Stimulated activated CD8-positive, alpha-beta memory T cell treated with anti-CD3 and anti-CD28 coated beads, Interleukin-15, amount 100 ng/mL, for 4 hours (primary cell): Measurements from ENCODE around the gene TSPAN11.

Experiments used
- DNase-seq, 2 donors: peaks; one replicate each; pipeline ENCODE4 v3.0.0-alpha.2; 2020; ENCODE audit warnings: low read depth in 2 of 2

The TSPAN11 gene

DNA sequence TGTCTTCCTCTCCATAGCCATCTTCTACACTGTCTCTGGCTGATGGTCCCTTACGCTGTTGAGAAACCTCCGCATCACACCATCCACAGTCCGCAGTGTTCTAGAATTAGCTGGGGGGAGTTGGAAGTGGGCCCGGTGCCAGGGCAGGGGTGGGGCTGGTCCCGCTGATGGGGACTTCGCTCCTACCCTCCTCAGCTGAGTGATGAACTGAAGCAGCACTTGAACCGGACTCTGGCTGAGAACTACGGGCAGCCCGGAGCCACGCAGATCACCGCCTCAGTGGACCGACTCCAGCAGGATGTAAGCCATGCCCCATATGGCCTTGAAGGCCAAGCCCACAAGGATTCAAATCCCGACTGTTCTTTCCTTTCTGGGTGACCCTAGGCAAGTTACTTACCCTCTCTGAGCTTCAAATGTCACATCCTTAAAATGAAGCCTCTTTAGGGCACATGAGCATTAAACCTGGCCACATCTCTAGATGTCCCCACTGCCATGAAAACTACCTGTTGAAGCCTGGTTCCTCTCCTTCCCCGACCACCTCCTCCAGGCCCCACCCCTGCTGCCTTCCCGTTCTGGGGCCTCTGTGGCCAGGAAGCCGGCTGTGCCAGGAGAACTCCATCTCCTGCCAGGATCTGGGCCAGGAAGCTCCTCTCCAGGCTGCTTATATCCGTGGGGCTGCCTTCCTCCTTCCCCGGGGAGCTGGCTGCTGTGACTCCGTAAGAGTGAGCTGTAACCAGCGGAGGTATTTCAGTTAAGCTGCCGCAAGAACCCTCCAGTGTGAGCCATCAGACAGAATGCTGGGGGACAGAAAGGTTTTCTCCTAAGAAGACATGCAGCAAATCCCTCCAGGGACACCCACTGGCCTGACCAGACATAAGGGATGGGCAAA lies 53.1 kb downstream of the TSPAN11 start:
- DNase-seq: no peak

DNA sequence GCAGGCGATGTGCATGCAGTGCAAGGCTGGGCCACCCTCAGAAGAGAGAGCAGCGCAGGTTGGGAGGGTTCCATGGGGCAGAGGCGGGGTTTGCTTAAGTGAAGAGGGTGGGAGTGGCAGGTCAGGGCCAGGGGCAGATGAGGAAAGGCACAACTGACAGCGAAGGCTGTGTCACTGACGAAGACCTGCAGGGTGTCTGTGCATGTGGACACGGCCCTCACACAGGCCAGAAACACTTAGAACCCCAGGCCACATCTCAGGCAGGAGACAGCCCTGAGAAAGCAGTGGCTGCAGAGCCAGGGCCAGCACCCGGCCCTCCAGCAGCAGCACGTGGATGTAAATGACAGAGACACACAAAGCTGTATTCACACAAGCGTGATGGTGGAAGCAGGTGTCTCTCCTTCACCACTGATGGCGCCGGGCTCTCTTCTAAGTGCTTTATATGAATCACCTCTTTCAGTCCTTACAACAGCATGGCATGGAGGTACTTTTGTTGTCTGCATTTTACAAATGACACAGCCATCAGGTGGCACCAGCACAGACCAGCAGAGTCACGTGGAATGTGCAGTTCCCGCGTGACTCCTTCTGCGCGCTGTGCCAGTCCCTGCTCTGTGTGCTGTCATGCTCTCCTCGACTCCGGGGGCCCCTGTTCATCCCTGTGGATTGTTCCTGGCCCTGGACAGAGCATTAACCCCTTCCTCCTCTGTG lies 54.6 kb downstream of the TSPAN11 start:
- no peak for DNase-seq

DNA sequence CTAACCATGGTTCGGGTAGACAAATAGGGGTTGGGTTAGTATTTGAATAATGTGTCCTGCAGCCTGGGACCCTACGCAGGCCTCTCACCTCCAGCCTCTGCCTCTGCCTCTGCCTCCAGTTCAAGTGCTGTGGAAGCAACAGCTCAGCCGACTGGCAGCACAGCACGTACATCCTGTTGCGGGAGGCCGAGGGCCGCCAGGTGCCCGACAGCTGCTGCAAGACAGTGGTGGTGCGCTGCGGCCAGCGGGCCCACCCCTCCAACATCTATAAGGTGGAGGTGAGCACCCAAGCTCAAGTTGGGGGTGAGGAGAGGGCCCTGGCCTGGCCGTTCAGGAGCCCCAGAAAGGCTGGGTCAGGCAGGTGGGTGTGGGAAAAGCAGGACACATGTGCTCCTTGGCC lies 55.9 kb downstream of the TSPAN11 start:
- DNase-seq: no peak

GRCh38 chr12:30985814-30986452 lies 59.4 kb downstream of the TSPAN11 start:
- no peak for DNase-seq

DNA sequence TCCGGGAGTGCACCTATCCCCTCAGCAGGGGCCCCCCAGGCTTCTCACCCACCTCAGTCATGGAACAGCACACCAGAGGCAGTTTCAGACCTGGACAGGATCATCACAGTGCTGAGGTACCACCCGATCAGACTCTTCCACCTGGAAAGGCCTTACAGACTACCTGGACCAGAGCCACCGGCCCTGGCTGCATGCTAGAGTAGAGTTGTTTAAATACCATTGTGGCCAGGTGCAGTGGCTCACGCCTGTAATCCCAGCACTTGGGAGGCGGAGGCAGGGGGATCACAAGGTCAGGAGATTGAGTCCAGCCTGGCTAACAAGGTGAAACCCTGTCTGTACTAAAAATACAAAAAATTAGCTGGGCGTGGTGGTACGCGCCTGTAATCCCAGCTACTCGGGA lies 61.5 kb downstream of the TSPAN11 start:
- DNase-seq: no peak

GRCh38 chr12:30988646-30989286 lies 62.2 kb downstream of the TSPAN11 start:
- no peak for DNase-seq

- DNase-seq: no peak
Observed at GRCh38 chr12:30989754-30990153, 63.2 kb downstream of the TSPAN11 start.

- DNase-seq: no peak
Observed at GRCh38 chr12:30990316-30990715, 63.8 kb downstream of the TSPAN11 start.

DNA sequence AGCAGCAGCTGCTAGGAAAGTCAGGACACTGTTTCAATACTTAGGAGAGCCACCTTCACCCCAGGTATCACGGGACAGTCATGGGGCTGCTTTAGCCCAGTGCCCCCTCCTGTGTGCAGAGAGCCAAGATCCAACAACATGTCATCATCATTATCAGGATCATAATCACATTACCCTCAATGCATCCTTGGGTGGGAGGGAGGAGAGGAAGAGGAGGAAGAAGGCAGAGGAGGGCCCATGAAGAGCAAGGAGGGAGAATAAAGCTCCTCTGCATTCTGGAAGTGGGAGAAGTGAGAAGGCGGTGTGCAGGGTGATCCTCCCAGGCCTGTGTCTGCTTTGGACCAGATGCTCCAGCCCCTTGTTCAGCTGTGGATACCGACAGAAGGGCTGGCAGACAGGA lies 64.2 kb downstream of the TSPAN11 start:
- DNase-seq: no peak

- no peak for DNase-seq
Observed at GRCh38 chr12:30991466-30991865, 64.9 kb downstream of the TSPAN11 start.

DNA sequence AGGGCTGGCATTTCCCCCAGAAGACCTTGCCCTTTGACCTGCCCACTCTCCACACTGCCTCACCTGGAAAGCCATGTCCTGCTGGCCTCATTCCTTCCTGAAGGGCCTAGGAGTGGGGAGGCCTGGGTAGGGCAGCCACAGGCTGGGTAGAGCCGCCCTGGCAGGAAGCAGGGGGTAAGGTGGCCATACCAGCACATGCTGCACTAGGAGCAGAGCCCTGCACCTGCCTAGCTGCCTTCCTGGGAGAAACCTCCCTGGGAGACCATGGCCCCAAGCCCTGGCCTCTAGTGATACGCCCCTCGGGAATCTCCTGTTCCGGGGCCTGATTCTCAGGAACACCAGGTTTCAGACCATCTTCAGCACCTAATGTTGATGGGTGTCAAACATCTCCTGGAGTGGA lies 65.8 kb downstream of the TSPAN11 start:
- no peak for DNase-seq

- no peak for DNase-seq
Observed at GRCh38 chr12:30993766-30994165, 67.2 kb downstream of the TSPAN11 start.

DNA sequence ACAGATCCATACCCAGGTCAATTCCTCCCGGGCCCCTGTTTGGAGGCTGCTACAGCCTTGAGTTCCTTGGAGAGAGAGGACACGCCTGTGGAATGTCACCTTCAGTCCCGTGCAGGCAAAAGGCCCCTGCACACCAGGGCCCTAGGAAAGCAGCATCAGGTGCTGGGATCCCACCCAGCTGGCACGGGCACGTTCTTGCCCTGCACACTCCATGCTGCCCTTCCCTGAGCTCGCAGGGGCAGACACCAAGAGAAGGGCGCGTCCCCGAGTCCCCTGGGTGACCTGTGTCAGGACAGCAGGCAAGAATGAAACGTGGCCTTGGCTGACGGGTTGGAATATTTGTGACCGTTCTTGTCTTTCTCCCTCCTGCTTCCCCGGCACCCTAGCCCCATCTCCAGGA lies 67.7 kb downstream of the TSPAN11 start:
- DNase-seq: no peak

DNA sequence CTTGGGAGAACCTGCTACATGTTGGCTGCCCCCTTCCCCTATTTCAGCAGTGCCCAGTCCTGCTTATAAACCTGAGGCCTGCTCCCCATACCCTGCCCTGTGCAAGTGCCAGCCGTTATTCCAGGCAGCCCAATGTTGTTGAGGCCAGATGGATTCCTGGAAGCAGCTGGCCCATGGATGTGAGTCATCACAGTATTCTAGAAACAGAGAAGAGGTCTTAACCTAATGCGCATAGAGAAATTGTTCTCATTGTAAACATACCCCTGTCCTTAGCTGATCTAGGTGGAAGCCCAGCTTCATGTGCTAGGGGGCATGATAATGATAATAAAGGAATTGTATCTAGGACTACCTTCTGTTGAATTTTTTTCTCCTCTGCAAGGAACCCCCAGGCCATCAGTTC lies 69.7 kb downstream of the TSPAN11 start:
- DNase-seq: no peak

DNA sequence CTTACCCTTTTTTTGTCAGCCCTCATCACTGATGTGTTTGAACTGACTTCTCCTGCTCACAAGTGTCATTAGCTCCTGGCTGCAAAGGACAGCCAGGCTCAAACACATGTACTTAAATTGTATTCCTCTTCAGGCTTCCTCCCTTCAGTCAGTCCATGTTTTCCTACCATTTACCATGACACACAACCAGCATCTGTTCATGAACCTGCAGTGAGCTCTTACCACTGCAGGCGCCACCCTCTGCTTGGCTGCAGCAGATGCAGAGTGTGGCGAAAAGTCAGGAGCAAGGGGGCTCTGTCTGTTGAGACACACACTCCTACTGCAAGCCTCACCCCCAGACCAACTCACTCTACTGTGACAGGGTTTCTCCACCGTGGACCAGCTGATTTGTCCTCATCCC lies 70.2 kb downstream of the TSPAN11 start:
- DNase-seq: no peak

- no peak for DNase-seq
Observed at GRCh38 chr12:30997685-30998440, 71.3 kb downstream of the TSPAN11 start.

DNA sequence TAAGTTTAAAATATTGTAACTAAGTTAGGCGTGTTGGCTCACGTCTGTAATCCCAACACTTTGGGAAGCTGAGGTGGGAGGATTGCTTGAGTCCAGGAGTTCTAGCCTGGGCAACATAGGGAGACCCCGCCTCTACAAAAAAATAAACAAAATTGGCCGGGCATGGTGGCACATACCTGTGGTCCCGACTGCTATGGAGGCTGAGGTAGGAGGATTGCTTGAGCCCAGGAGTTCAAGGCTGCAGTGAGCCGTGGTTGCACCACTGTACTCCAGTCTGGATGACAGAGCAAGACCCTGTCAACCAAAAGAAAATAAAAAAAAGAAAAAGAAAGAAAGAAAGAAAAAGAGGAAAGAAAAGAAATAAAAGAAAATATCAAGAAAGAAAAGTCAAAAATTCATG lies 72.5 kb downstream of the TSPAN11 start:
- no peak for DNase-seq

DNA sequence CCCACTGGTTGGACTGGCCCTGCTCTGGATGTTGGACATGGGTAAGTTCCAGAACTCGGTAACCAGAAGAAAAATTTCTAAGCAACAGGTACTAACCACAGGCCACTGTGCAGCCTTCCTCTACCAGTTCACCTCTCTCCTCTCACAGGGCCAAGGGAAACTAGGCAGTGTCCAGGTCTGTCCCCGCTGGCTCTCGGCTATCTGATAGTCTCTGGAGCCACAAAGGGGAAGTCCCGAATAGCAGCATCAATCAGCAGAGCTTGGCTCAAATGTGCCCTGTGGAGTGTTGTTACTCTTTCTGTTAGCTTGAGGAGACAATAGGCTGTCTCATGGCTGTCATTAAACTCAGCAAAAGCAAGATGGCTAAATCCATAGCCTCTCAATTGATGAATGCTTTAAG lies 73.2 kb downstream of the TSPAN11 start:
- DNase-seq: no peak

GRCh38 chr12:31000751-31001150 lies 74.2 kb downstream of the TSPAN11 start:
- DNase-seq: no peak

- DNase-seq: no peak
Observed at GRCh38 chr12:31001581-31002360, 75.2 kb downstream of the TSPAN11 start.

- DNase-seq: no peak
Observed at GRCh38 chr12:31002361-31002725, 75.8 kb downstream of the TSPAN11 start.
